Urinary bladder (tissue), 4 donors: ENCODE measurements around the gene ZNF77. TPM values are rescaled to one million over a fixed set of nuclear protein-coding genes. Genes with fewer than 3 reads are reported as not detected.
"Not testable (repeated sequence)": the region's sequence is repeated elsewhere in the genome, so short reads cannot be mapped to it uniquely, and the experiment has no call there.

Experiments
- DNase-seq: peaks from one replicate; pipeline ENCODE4 v3.0.0-alpha.2; 2015; ENCODE audit errors: extremely low spot score
- H3K27ac ChIP-seq: one replicate; pipeline ENCODE4 v1.5.1; 2013; ENCODE audit warnings: low read depth, mild to moderate bottlenecking, moderate library complexity
- H3K36me3 ChIP-seq: one replicate; pipeline ENCODE4 v1.6.1; 2013; ENCODE audit warnings: mild to moderate bottlenecking, moderate library complexity; ENCODE audit not compliant: insufficient read depth
- H3K4me1 ChIP-seq: one replicate; pipeline ENCODE4 v1.6.1; 2013; ENCODE audit warnings: mild to moderate bottlenecking, moderate library complexity; ENCODE audit not compliant: insufficient read depth
- H3K4me3 ChIP-seq: one replicate; pipeline ENCODE4 v1.5.1; 2013; ENCODE audit warnings: low read depth, low read length
- WGBS: extraction: QIAGEN DNeasy Blood & Tissue Kit; methylation state at CpG from one replicate; pipeline ENCODE4 v1.1.7; 2013; 5-methylcytosine and 5-hydroxymethylcytosine counted together
- polyA plus RNA-seq: library from polyadenylated mRNA; stranded (reverse); fragments of 200-250 nt; gene quantifications from one replicate; pipeline ENCODE4 v1.2.3, GENCODE V29; 2013
- total RNA-seq: library from RNA; depleted of rRNA; stranded (reverse); fragments of >200 nt; gene quantifications from one replicate; pipeline ENCODE4 v1.2.3, GENCODE V29; 2014
- donor health status: healthy with polysubstance abuse.
- donor health status: healthy.

ZNF77 gene
- total and polyA plus RNA-seq, 2 donors = 4.3 to 6.8 TPM

- H3K36me3 ChIP-seq = no peaks in the 10 kb centered on the region
- H3K4me1 ChIP-seq = no peaks in the 10 kb centered on the region
- H3K27ac ChIP-seq = no peak overlapping the region
- no peak overlapping the region for H3K4me3 ChIP-seq
- DNase-seq = no peak
- WGBS = 31% methylated on average over 4 of the region's 4 CpGs
Observed at GRCh38 chr19:2923510-2923909, 21.3 kb downstream of the ZNF77 start.

GRCh38 chr19:2922987-2923386, 21.8 kb downstream of the ZNF77 start:
- Histone ChIP-seq H3K27ac (no peak overlapping the region), H3K4me1 (no peaks in the 10 kb centered on the region), H3K4me3 (no peak overlapping the region), H3K36me3 (no peaks in the 10 kb centered on the region)
- WGBS = 35% methylated on average over 5 of the region's 5 CpGs
- no peak for DNase-seq

- Histone ChIP-seq H3K4me1 (no peaks in the 10 kb centered on the region), H3K36me3 (peaks cover 8% of the 10 kb centered on the region)
- no peak for DNase-seq
Observed at GRCh38 chr19:2917275-2918184, 27.2 kb downstream of the ZNF77 start.

DNA sequence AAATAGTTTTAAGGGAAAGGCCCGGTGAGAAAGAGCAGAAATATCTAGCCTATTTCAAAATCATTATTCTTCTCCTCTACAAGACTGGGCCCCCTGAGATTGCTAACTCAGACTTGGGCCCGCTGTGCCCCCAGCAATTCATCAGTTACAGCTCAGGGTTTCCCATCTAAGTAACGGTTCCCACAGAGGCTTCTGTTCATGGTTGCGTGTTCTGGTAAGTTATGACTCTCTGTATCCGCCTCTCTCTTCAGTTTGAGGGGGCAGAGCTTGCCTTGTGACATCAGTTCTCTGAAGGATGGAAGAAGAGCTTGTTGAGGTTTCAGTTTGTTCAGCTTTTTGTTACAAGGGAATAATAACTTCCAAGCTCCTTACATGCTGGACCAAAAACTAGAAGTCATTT, 32.5 kb downstream of the ZNF77 start:
- H3K36me3 ChIP-seq = peaks cover 5% of the 10 kb centered on the region

More at GRCh38 chr19:2917275-2918184, 27.2 kb downstream of the ZNF77 start:
- no peak overlapping the region for H3K4me3 ChIP-seq
- 97% methylated on average over 16 of the region's 16 CpGs for WGBS
- no peak overlapping the region for H3K27ac ChIP-seq

DNA sequence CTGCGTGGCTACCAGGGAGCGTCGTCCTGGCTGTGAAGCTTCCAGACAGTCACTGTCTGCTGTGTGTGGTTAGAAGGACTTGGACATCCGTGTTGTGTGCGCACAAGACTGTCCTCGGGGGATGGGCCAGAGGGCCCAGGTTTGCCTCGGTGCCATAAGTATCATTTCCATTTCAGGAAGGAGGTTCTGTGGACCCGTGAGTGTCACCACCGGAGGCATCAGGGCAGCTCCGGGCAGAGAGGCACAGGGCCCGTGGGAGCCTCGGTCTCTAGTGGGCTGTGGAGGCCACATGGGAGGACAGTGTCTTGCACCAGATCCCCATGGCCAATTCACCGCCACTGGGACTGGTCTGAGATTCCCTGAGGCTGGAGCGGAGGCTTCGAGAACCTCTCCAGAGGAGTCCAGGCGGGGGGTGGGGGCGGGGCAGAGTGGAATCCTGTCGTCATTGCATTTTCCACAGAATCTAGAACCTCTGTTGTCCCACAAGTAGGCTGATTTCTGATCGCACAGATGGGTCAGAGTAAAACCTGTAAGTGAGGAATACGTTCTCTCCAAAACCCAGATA, 38.1 kb downstream of the ZNF77 start:
- 88% methylated on average over 20 of the region's 20 CpGs for WGBS
- DNase-seq = no peak
- peaks cover 2% of the 10 kb centered on the region for H3K4me1 ChIP-seq
- no peaks in the 10 kb centered on the region for H3K36me3 ChIP-seq
- no peak overlapping the region for H3K27ac ChIP-seq
- H3K4me3 ChIP-seq = no peak overlapping the region

More for the DNA sequence above, 32.5 kb downstream of the ZNF77 start:
- no peak for DNase-seq
- Histone ChIP-seq H3K27ac (no peak overlapping the region), H3K4me3 (no peak overlapping the region), H3K4me1 (no peaks in the 10 kb centered on the region)
- 96% methylated on average over 5 of the region's 5 CpGs for WGBS

- WGBS = 91% methylated on average over 11 of the region's 11 CpGs
- Histone ChIP-seq H3K4me3 (no peak overlapping the region), H3K4me1 (peaks cover 2% of the 10 kb centered on the region), H3K27ac (no peak overlapping the region), H3K36me3 (no peaks in the 10 kb centered on the region)
- DNase-seq = no peak
Observed at GRCh38 chr19:2905918-2906519, 38.8 kb downstream of the ZNF77 start.

DNA sequence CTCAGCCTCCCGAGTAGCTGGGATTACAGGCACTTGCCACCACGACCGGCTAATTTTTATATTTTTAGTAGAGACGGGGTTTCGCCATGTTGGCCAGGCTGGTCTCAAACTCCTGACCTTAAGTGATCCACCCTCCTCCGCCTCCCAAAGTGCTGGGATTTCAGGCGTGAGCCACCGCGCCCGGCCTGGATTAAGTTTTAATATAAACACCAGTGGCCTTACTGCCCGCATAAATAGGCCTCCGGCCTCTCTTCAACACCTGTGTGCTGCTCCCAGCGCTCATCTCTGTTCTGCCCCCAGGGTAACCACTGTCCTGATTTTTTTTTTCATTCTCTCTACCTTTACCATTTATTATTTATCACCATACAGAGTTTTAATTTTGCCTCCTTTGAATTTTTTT, 41.4 kb downstream of the ZNF77 start:
- H3K4me3 ChIP-seq, H3K4me1 ChIP-seq, H3K36me3 ChIP-seq, H3K27ac ChIP-seq, DNase-seq: not testable (repeated sequence)
- 91% methylated on average over 13 of the region's 13 CpGs for WGBS

DNA sequence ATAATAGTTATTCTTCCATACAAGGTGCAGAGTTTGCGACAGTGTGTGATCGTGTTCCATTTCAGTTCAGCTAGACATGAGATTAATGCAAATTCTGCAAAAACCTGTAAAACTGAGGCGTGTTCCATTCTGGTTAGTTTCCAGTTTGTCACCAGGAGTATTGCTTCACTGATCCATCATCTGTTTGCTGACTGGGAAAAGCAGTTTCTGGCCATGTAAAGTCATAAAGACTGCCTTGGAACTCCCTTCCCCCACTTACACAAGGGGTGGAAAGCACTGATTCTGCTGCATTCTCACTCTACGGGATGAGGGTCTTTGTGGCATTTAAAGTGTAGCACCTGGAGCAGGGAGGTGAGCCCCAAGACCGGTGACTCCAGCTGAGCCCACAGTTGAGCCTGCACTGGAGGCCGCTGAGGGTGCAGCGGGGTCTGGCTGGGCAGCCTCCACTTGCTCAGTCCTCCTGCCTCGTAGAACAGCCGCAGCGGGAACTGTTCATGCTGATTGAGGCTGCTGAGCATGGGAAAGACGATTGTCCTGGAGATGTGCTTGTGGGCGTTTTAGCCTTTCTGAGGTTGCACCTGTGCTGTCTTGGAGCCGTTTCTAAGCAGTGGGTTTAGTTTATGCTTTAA, 42.1 kb downstream of the ZNF77 start:
- no peak overlapping the region for H3K4me3 ChIP-seq
- peaks cover 3% of the 10 kb centered on the region for H3K4me1 ChIP-seq
- DNase-seq = no peak
- no peaks in the 10 kb centered on the region for H3K36me3 ChIP-seq
- no peak overlapping the region for H3K27ac ChIP-seq
- 84% methylated on average over 13 of the region's 13 CpGs for WGBS

DNA sequence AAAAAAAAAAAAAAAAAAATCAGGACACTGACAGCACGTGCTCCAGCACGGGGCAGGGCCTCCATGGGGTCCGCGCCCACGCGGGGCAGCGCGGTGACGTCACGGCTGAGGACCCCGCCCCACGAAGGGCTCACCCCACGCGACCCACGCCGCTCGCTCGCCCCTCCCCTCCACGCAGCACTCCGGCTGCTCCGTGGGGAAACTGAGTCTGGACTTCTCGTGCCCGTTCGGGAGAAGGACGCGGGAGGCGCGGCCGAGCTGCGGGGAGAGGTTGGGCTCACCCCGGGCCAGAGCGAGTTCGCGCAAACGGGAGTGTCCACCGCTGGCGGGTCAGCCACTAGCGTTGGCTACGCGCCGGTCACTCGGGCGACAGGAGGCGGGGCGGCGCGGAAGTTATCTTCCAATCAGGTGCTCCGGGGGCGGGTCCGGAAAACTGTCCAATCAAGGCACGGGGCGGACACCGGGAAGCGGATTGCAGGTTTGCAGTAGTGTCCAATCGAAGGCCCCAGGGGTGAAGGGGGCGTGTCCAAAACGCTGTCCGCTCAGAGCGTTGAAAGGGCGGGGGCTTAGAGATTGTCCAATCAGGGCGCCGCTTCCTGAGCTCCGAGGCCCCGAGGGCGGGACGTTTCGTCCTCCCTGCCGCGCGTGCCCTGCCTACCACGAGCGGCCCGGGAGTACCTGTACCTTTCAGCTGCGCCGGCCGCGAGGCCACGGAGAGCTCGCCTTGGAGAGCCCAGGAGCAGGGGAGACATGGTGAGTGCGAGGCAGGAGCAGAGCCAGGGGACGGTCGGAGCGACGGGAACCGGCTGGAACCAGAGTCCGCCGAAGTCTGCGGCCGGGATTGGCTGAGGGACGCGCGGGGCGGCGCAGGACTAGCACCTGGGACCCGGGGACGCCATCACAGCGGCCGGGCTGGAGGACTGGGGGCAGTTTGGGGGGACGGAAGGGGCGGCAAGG, 44.2 kb downstream of the ZNF77 start, which contains the start of gene ZNF57:
Gene ZNF57 (plus strand): TSS at position 633 of the 957 bp plus-strand sequence. CDS start 118 bp downstream, at position 751.
- Histone ChIP-seq H3K36me3 (no peaks in the 10 kb centered on the region), H3K4me3 (peak within 1 kb of the TSS; percentile 50), H3K27ac (peak within 1 kb of the TSS; percentile 61), H3K4me1 (peaks cover 1% of the 10 kb centered on the region)
- peak; percentile 97 for DNase-seq
- under 1% methylated on average over 100 of the region's 100 CpGs for WGBS

DNA sequence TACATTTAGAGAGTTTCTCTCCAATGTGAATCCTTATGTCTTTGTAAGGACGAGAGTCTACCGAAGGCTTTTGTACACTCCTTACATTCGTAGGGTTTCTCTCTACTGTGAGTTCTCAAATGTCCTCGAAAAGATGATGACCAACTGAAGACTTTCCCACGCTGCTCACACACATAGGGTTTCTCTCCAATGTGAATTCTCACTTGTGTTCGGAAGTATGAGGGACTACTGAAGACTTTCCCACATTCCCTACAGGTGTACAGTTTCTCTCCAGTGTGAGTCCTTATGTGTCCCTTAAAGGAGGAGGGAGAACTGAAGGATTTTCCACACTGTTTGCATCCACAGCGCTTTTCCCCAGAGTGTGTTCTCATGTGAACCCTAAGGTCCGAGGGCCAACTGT, 48.1 kb downstream of the ZNF77 start:
- no peak overlapping the region for H3K4me3 ChIP-seq
- H3K27ac ChIP-seq = no peak overlapping the region
- no peak for DNase-seq
- peaks cover 1% of the 10 kb centered on the region for H3K4me1 ChIP-seq
- 78% methylated on average over 8 of the region's 8 CpGs for WGBS
- no peaks in the 10 kb centered on the region for H3K36me3 ChIP-seq

DNA sequence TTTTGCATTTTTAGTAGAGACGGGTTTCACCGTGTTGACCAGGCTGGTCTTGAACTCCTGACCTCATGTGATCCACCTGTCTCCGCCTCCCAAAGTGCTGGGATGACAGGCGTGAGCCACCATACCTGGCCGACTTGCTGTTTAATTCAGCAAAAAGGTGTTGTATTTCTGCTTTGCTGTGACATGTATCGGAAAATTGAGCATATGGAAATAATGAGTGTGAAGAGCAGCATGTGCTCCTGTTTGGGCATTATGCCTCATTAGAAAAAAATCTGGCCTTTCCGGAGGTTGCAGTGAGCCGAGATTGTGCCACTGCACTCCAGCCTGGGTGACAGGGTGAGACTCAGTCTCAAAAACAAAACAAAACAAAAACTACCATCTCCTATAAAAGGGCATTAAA, 54.2 kb downstream of the ZNF77 start:
- 82% methylated on average over 8 of the region's 8 CpGs for WGBS
- not testable (repeated sequence) for H3K4me1 ChIP-seq, H3K4me3 ChIP-seq, H3K36me3 ChIP-seq, DNase-seq, H3K27ac ChIP-seq

GRCh38 chr19:2888731-2889224, 56.0 kb downstream of the ZNF77 start:
- DNase-seq = no peak
- H3K27ac ChIP-seq = no peak overlapping the region
- WGBS = 67% methylated on average over 37 of the region's 37 CpGs
- no peaks in the 10 kb centered on the region for H3K36me3 ChIP-seq
- H3K4me3 ChIP-seq = no peak overlapping the region
- no peaks in the 10 kb centered on the region for H3K4me1 ChIP-seq
